H1 (cell line): ENCODE results near the gene CRTC1. TPM values are rescaled to one million over a fixed set of nuclear protein-coding genes. Genes with fewer than 3 reads are reported as not detected.

Experiments used
- CTCF ChIA-PET: fragments of 300-600 bp; sonication (Branson Sonifier 250); formaldehyde crosslinking; loops from one replicate; lab custom pipeline; 2021; ENCODE audit not compliant: partially characterized antibody; lab: Charles Lee
- POLR2A ChIA-PET: fragments of 300-600 bp; sonication (Branson Sonifier 250); formaldehyde crosslinking; loops from one replicate; lab custom pipeline; 2021; ENCODE audit warnings: inconsistent platforms; ENCODE audit not compliant: partially characterized antibody; lab: Charles Lee
- DNase-seq, 2 experiments: peaks; one replicate each; pipeline versions ENCODE4 v3.0.0 to v3.0.0-alpha.2; 2010 to 2022; ENCODE audit warnings: low spot score in 2 of 2, low read depth in 1 of 2, mixed read lengths in 1 of 2
- FAIRE-seq: peaks from 2 replicates; lab custom pipeline; 2011; peaks lifted over from hg19 to GRCh38; lab: Jason Lieb, UNC
- H2AFZ ChIP-seq: 2 replicates; pipeline ENCODE4 v1.8.1; 2012; ENCODE audit warnings: low read length, inconsistent platforms
- H2AK5ac ChIP-seq: 2 replicates; pipeline ENCODE4 v1.6.1; 2013; ENCODE audit warnings: low read depth, low read length
- H2BK120ac ChIP-seq: replicated peaks from 2 replicates; pipeline ENCODE3; 2013; ENCODE audit warnings: low read depth, low read length, inconsistent platforms
- H2BK12ac ChIP-seq: 2 replicates; pipeline ENCODE4 v1.6.1; 2013; ENCODE audit warnings: low read depth, low read length
- H2BK15ac ChIP-seq: 2 replicates; pipeline ENCODE4 v1.6.1; 2013; ENCODE audit warnings: low read length
- H2BK20ac ChIP-seq: 2 replicates; pipeline ENCODE4 v1.6.1; 2013; ENCODE audit warnings: low read length
- H2BK5ac ChIP-seq: 2 replicates; pipeline ENCODE4 v1.6.1; 2013; ENCODE audit warnings: low read depth, low read length
- H3K14ac ChIP-seq: 2 replicates; pipeline ENCODE4 v1.6.1; 2013; ENCODE audit warnings: inconsistent platforms; ENCODE audit not compliant: insufficient read length
- H3K18ac ChIP-seq: 2 replicates; pipeline ENCODE4 v1.6.1; 2013; ENCODE audit warnings: low read length; ENCODE audit errors: extremely low read depth
- H3K23ac ChIP-seq: 2 replicates; pipeline ENCODE4 v1.6.1; 2013; ENCODE audit warnings: inconsistent platforms; ENCODE audit not compliant: insufficient read length
- H3K23me2 ChIP-seq: 2 replicates; pipeline ENCODE4 v1.6.1; 2013; ENCODE audit warnings: low read depth, low read length
- H3K27ac ChIP-seq: 2 replicates; pipeline ENCODE4 v1.6.1; 2011; ENCODE audit warnings: low read depth, low read length, inconsistent platforms
- H3K27me3 ChIP-seq, 4 experiments: replicated peaks in 1 of 4; 1 replicate in 1 of 4; 2 replicates in 3 of 4; pipeline versions ENCODE4 v1.6.1 to v1.8.1; 2011 to 2013; ENCODE audit warnings: low read length in 3 of 4, mild to moderate bottlenecking in 3 of 4, inconsistent platforms in 2 of 4, mixed read lengths in 2 of 4, moderate library complexity in 1 of 4; ENCODE audit not compliant: control insufficient read depth in 3 of 4, insufficient read depth in 3 of 4; ENCODE audit errors: extremely low read depth in 1 of 4
- H3K36me3 ChIP-seq, 4 experiments: 2 replicates each; pipeline versions ENCODE4 v1.6.1 to v1.8.1; 2011 to 2013; ENCODE audit warnings: mild to moderate bottlenecking in 4 of 4, low read length in 3 of 4, moderate library complexity in 2 of 4, control low read depth in 1 of 4, inconsistent platforms in 1 of 4; ENCODE audit not compliant: insufficient read depth in 4 of 4, control insufficient read depth in 2 of 4
- H3K4ac ChIP-seq: replicated peaks from 2 replicates; pipeline ENCODE3; 2013; ENCODE audit warnings: low read length, low read depth, mixed read lengths, inconsistent platforms; ENCODE audit not compliant: insufficient read length
- H3K4me1 ChIP-seq, 4 experiments: replicated peaks in 1 of 4; 1 replicate in 1 of 4; 2 replicates in 3 of 4; pipeline versions ENCODE4 v1.6.1 to v1.8.1; 2011 to 2013; ENCODE audit warnings: low read length in 3 of 4, inconsistent platforms in 2 of 4, mixed read lengths in 1 of 4; ENCODE audit not compliant: insufficient read depth in 4 of 4, control insufficient read depth in 3 of 4
- H3K4me2 ChIP-seq, 2 experiments: 2 replicates each; pipeline versions ENCODE4 v1.6.1 to v1.8.1; 2011 to 2013; ENCODE audit warnings: low read depth in 2 of 2, low read length in 2 of 2, control low read depth in 1 of 2, inconsistent platforms in 1 of 2, mild to moderate bottlenecking in 1 of 2; ENCODE audit not compliant: insufficient read depth in 1 of 2
- H3K4me3 ChIP-seq, 4 experiments: fragments of 200-600, 300-600 bp in 1 of 4; sonication (generic), shearing (Covaris generic), sonication (Bioruptor Twin) in 1 of 4; 2 replicates each; pipeline versions ENCODE4 v1.5.1 to v1.8.1; 2011 to 2016; ENCODE audit warnings: low read length in 4 of 4, low read depth in 3 of 4, control low read depth in 2 of 4, inconsistent platforms in 2 of 4, mild to moderate bottlenecking in 2 of 4, mixed read lengths in 1 of 4, moderate library complexity in 1 of 4; ENCODE audit not compliant: insufficient read depth in 2 of 4; ENCODE audit errors: extremely low read depth in 1 of 4
- H3K56ac ChIP-seq: replicated peaks from 2 replicates; pipeline ENCODE3; 2013; ENCODE audit warnings: low read depth, mild to moderate bottlenecking, mixed read lengths, low read length, inconsistent platforms; ENCODE audit not compliant: insufficient read length
- H3K79me1 ChIP-seq: 2 replicates; pipeline ENCODE4 v1.6.1; 2013; ENCODE audit warnings: low read depth, low read length, control low read depth
- H3K79me2 ChIP-seq, 2 experiments: 2 replicates each; pipeline versions ENCODE4 v1.6.1 to v1.8.1; 2012 to 2013; ENCODE audit warnings: low read length in 2 of 2, mild to moderate bottlenecking in 2 of 2, inconsistent platforms in 1 of 2; ENCODE audit not compliant: insufficient read depth in 2 of 2, control insufficient read depth in 1 of 2
- H3K9ac ChIP-seq, 4 experiments: replicated peaks in 1 of 4; 1 replicate in 1 of 4; 2 replicates in 3 of 4; pipeline versions ENCODE4 v1.6.1 to v1.8.1; 2011 to 2013; ENCODE audit warnings: low read depth in 3 of 4, low read length in 3 of 4, control low read depth in 2 of 4, mild to moderate bottlenecking in 2 of 4, moderate library complexity in 2 of 4, inconsistent platforms in 1 of 4; ENCODE audit errors: extremely low read depth in 1 of 4
- H3K9me3 ChIP-seq, 2 experiments: 2 replicates each; pipeline versions ENCODE4 v1.6.1 to v1.8.1; 2012 to 2013; ENCODE audit warnings: mild to moderate bottlenecking in 2 of 2, moderate library complexity in 2 of 2, control low read depth in 1 of 2, inconsistent platforms in 1 of 2, low read depth in 1 of 2, low read length in 1 of 2, mixed read lengths in 1 of 2; ENCODE audit not compliant: insufficient read depth in 2 of 2
- H4K20me1 ChIP-seq, 2 experiments: replicated peaks in 1 of 2; 2 replicates each; pipeline versions ENCODE3 to v1.8.1; 2011 to 2013; ENCODE audit warnings: inconsistent platforms in 2 of 2, low read length in 2 of 2, mild to moderate bottlenecking in 1 of 2; ENCODE audit not compliant: insufficient read depth in 2 of 2, control insufficient read depth in 1 of 2
- H4K5ac ChIP-seq: 2 replicates; pipeline ENCODE4 v1.6.1; 2013; ENCODE audit warnings: low read length, low read depth, mixed read lengths, inconsistent platforms; ENCODE audit not compliant: insufficient read length
- H4K8ac ChIP-seq: 2 replicates; pipeline ENCODE4 v1.8.0; 2013; ENCODE audit warnings: mild to moderate bottlenecking, moderate library complexity, low read length, inconsistent platforms; ENCODE audit not compliant: insufficient read depth; ENCODE audit errors: extremely low read depth
- H4K91ac ChIP-seq: replicated peaks from 2 replicates; pipeline ENCODE3; 2013; ENCODE audit warnings: low read length, mixed read lengths, inconsistent platforms; ENCODE audit not compliant: insufficient read length
- CTBP2 ChIP-seq: IDR thresholded peaks from 2 replicates; pipeline ENCODE4 v1.7.0; 2011; ENCODE audit warnings: borderline replicate concordance, mild to moderate bottlenecking, moderate library complexity, mixed read lengths, low read length; ENCODE audit not compliant: insufficient read depth, insufficient read length
- EZH2 ChIP-seq: fragments of 200-600 bp; sonication (generic); IDR thresholded peaks from 2 replicates; pipeline ENCODE4 v1.7.1; 2012; ENCODE audit warnings: low read depth, mild to moderate bottlenecking, moderate library complexity, low read length, inconsistent platforms; ENCODE audit not compliant: severe bottlenecking
- NANOG ChIP-seq: IDR thresholded peaks from 2 replicates; pipeline ENCODE4 v1.6.1; 2011; ENCODE audit warnings: low read length, low read depth, mild to moderate bottlenecking, inconsistent platforms; ENCODE audit not compliant: insufficient read depth, poor library complexity, severe bottlenecking
- SUZ12 ChIP-seq: fragments of 200-600 bp; sonication (generic); IDR thresholded peaks from 2 replicates; pipeline ENCODE4 v1.6.1; 2012; ENCODE audit warnings: mild to moderate bottlenecking, inconsistent platforms, low read length, moderate library complexity, mixed read lengths
- TBP ChIP-seq: IDR thresholded peaks from 2 replicates; pipeline ENCODE4 v1.6.1; 2011; ENCODE audit warnings: low read depth, low read length, improper control_type of control experiment
- WGBS, 2 experiments: shearing (Covaris generic) in 1 of 2; methylation state at CpG; one replicate each; pipeline versions ENCODE4 v1.1.6 to v1.1.7; 2013 to 2015; ENCODE audit warnings: low lambda C conversion rate in 2 of 2, mixed read lengths in 2 of 2, inconsistent platforms in 1 of 2, low coverage in 1 of 2, missing lambda C conversion rate in 1 of 2; ENCODE audit not compliant: insufficient replicate concordance in 2 of 2, insufficient coverage in 1 of 2, insufficient read length in 1 of 2; ENCODE audit errors: extremely low coverage in 1 of 2, missing lambda C conversion rate in 1 of 2; 5-methylcytosine and 5-hydroxymethylcytosine counted together
- polyA plus RNA-seq, 7 experiments: library from polyadenylated mRNA; depleted of rRNA in 3 of 7; stranded (reverse) in 5 of 7; unstranded in 2 of 7; fragments of >200 nt in 5 of 7; fragments of 200-250 nt in 2 of 7; gene quantifications; 1 replicate in 5 of 7; 2 replicates in 1 of 7; 4 replicates in 1 of 7; pipeline versions ENCODE4 v1.2.1 to v1.2.3, GENCODE V29; 2011 to 2013; ENCODE audit warnings: missing spikeins in 2 of 7, mixed read lengths in 2 of 7
- total RNA-seq: library from RNA; stranded (reverse); fragmentation: NEBNext Ultra II Directional; extraction: Animal tissue kit (Norgen Biotek cat#: 25700); gene quantifications from 2 replicates; pipeline ENCODE4 v1.2.1, GENCODE V29; 2021

The CRTC1 gene
- total and polyA plus RNA-seq, 2 of the 8 experiments (the other 6 are each of a cell fraction or from before 2014, with no cell fraction given) = 2.9 to 8.5 TPM

DNA sequence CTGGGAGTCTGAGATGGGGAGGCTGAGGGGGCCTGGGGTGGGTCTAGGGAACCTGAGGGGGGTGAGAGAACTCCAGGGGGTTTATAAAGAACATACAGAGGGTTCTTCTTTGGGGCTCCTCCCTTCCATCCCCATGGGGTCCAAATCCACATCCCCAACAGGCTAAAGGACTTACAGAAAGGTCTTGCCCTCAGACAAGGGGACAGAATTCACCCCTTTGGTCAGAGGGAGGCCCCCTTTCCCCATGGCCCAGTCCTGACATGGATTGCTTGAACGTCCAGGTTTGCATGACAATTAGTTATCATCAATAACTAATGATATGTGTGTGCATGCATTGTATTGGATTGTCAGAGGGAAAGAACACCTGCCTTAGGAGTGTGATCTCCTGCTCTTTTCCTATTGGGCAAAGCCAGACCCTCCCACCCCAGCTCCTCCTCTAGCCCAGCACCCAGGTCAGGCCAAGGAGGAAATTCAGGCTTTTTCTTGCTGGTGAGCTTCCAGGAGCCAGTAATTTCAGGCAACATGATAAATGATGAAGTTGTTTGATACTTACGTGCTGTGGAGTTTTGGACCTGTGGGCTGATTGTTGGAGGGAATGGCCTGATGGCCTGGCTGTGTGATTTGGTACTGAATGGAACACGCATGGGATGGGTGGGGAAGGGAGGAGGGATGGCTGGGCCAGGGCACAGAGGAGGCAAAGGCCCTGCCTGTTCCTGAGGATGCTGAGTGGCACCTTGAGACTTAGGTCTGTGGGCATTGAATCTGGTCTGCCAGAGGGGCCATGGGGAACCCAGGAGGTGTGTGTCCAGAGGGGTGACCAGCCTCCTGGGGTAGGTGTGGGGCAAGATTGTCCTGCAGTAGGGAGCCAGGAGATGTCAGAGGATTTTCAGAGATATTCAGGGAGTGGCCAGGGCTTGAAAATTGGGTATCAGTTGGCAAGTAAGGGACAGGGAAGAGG, 45.5 kb upstream of the CRTC1 start:
- ChIA-PET POLR2A (interaction anchor here (1.0 to 1.6 kb wide), 2 partner anchors 11 to 26 kb away, joined by 3 to 4 read pairs; no protein-coding TSS in a partner anchor), CTCF (interaction anchor here (0.6 to 1.3 kb wide), 2 partner anchors 28 to 174 kb away, joined by 3 to 5 read pairs; no protein-coding TSS in a partner anchor)
- Histone ChIP-seq H3K4me1 (peaks cover 4 to 9% (median 4%) of the 10 kb centered on the region in 4 experiments; a peak in 5 of 7 replicates), H3K4ac (peak overlapping the region; percentile 35), H4K8ac (peak overlapping the region; percentile 98; the same call in 1 of the 2 replicates), H3K9ac (peak overlapping the region in 2 of 4 experiments; percentile 19 to 21; a peak in 2 of 7 replicates), H3K4me2 (peak overlapping the region; percentile 52 to 99), H3K27me3 (peaks cover 0 to 11% (median 5%) of the 10 kb centered on the region in 4 experiments; a peak in 4 of 7 replicates), H2BK120ac (no peak overlapping the region), H3K36me3 (no peaks in the 10 kb centered on the region), H2BK5ac (no peak overlapping the region), H4K20me1 (peaks cover 0 to 9% of the 10 kb centered on the region in 2 experiments), H2BK20ac (no peak overlapping the region), H3K79me1 (peaks cover 7% of the 10 kb centered on the region), H3K4me3 (peak overlapping the region; percentile 63 to 100 (median 93); a peak in 7 of 8 replicates), H3K18ac (no peak overlapping the region; the same call in 1 of the 2 replicates), H2AK5ac (no peak overlapping the region), H3K14ac (no peak overlapping the region), H2BK12ac (no peak overlapping the region), H4K5ac (no peak overlapping the region), H2AFZ (no peak overlapping the region), H3K56ac (no peak overlapping the region), H3K27ac (no peak overlapping the region), H3K9me3 (no peaks in the 10 kb centered on the region), H3K23ac (no peak overlapping the region), H3K23me2 (peaks cover 8% of the 10 kb centered on the region; the same call in 1 of the 2 replicates), H4K91ac (peak overlapping the region; percentile 39), H2BK15ac (0 out of 2 replicates have a peak overlapping the region, but pooled peaks have one; percentile 81), H3K79me2 (peaks cover 4% of the 10 kb centered on the region in 2 experiments)
- no peak for DNase-seq
- WGBS, 2 experiments = 74% methylated on average over 3 of the region's 3 CpGs; no CpG with 5 or more reads in 1 of the 2 experiments
- no peak for FAIRE-seq
- TF ChIP-seq NANOG (no peak), SUZ12 (no peak), TBP (no peak), CTBP2 (no peak), EZH2 (no peak)
